OCI-LY1 (cell line): ENCODE results near the gene STKLD1.
A peak's percentile ranks its signal among the peaks of the same experiment; 100 is the strongest.

Source experiments
- H2AFZ ChIP-seq: fragments of 200-600 bp; sonication (generic), shearing (Covaris generic); 2 replicates; pipeline ENCODE4 v1.6.0; 2014; ENCODE audit warnings: antibody characterized with exemption, mild to moderate bottlenecking, low read length
- H3F3A ChIP-seq: fragments of 200-600 bp; sonication (generic), shearing (Covaris generic); 2 replicates; pipeline ENCODE4 v1.6.0; 2014; ENCODE audit warnings: mild to moderate bottlenecking, antibody characterized with exemption, low read length, moderate library complexity; ENCODE audit not compliant: insufficient read depth
- H3K27ac ChIP-seq: fragments of 200-600 bp; sonication (generic); 2 replicates; pipeline ENCODE4 v1.5.1; 2014; ENCODE audit warnings: low read length, mixed run types, mild to moderate bottlenecking, low read depth; ENCODE audit not compliant: poor library complexity, severe bottlenecking
- H3K27me3 ChIP-seq: fragments of 200-600 bp; sonication (generic); 2 replicates; pipeline ENCODE4 v1.6.0; 2014; ENCODE audit warnings: antibody characterized with exemption, mild to moderate bottlenecking, low read length, moderate library complexity; ENCODE audit not compliant: insufficient read depth
- H3K36me3 ChIP-seq: fragments of 200-600 bp; sonication (generic); 2 replicates; pipeline ENCODE4 v1.6.1; 2014; ENCODE audit warnings: mild to moderate bottlenecking, antibody characterized with exemption, low read length, moderate library complexity, mixed read lengths; ENCODE audit not compliant: insufficient read depth
- H3K4me1 ChIP-seq: fragments of 200-600 bp; sonication (generic); 2 replicates; pipeline ENCODE4 v1.5.1; 2014; ENCODE audit warnings: mild to moderate bottlenecking, low read length, moderate library complexity; ENCODE audit not compliant: insufficient read depth, severe bottlenecking
- H3K4me2 ChIP-seq: fragments of 200-600 bp; sonication (generic), shearing (Covaris generic); 2 replicates; pipeline ENCODE4 v1.6.1; 2014; ENCODE audit warnings: low read length
- H3K4me3 ChIP-seq: fragments of 200-600 bp; sonication (generic); 2 replicates; pipeline ENCODE4 v1.5.1; 2014; ENCODE audit warnings: low read length, low read depth, mild to moderate bottlenecking, mixed read lengths; ENCODE audit not compliant: poor library complexity, severe bottlenecking
- H3K79me2 ChIP-seq: fragments of 200-600 bp; shearing (Covaris generic); 2 replicates; pipeline ENCODE4 v1.6.1; 2016; ENCODE audit warnings: mixed run types, low read length, mixed read lengths; ENCODE audit not compliant: insufficient read depth
- H3K9ac ChIP-seq: fragments of 200-600 bp; sonication (generic), shearing (Covaris generic); 2 replicates; pipeline ENCODE4 v1.6.1; 2014; ENCODE audit warnings: mild to moderate bottlenecking, low read length, mixed read lengths
- H3K9me2 ChIP-seq: fragments of 200-600 bp; sonication (generic), shearing (Covaris generic); 2 replicates; pipeline ENCODE4 v1.6.1; 2014; ENCODE audit warnings: low read depth, mild to moderate bottlenecking, low read length, mixed read lengths
- H3K9me3 ChIP-seq: fragments of 200-600 bp; shearing (Covaris generic); 2 replicates; pipeline ENCODE4 v1.6.1; 2014; ENCODE audit warnings: low read length, mixed read lengths
- H4K20me1 ChIP-seq: fragments of 200-600 bp; sonication (generic), shearing (Covaris generic); 2 replicates; pipeline ENCODE4 v1.6.0; 2016; ENCODE audit warnings: mild to moderate bottlenecking, low read length; ENCODE audit not compliant: insufficient read depth
- EZH2 ChIP-seq: fragments of 200-600 bp; sonication (generic), shearing (Covaris generic); IDR thresholded peaks from 2 replicates; pipeline ENCODE4 v1.8.0; 2017; ENCODE audit warnings: borderline replicate concordance, mixed run types, mild to moderate bottlenecking, antibody characterized with exemption, low read length, moderate library complexity, mixed read lengths
- TF ChIP-seq, protein P1 (sequence below): fragments of 200-600 bp; sonication (generic), shearing (Covaris generic); IDR thresholded peaks from 2 replicates; pipeline ENCODE4 v1.5.1; 2017; ENCODE audit warnings: mild to moderate bottlenecking, antibody characterized with exemption, low read length, moderate library complexity, mixed read lengths

The STKLD1 gene

DNA sequence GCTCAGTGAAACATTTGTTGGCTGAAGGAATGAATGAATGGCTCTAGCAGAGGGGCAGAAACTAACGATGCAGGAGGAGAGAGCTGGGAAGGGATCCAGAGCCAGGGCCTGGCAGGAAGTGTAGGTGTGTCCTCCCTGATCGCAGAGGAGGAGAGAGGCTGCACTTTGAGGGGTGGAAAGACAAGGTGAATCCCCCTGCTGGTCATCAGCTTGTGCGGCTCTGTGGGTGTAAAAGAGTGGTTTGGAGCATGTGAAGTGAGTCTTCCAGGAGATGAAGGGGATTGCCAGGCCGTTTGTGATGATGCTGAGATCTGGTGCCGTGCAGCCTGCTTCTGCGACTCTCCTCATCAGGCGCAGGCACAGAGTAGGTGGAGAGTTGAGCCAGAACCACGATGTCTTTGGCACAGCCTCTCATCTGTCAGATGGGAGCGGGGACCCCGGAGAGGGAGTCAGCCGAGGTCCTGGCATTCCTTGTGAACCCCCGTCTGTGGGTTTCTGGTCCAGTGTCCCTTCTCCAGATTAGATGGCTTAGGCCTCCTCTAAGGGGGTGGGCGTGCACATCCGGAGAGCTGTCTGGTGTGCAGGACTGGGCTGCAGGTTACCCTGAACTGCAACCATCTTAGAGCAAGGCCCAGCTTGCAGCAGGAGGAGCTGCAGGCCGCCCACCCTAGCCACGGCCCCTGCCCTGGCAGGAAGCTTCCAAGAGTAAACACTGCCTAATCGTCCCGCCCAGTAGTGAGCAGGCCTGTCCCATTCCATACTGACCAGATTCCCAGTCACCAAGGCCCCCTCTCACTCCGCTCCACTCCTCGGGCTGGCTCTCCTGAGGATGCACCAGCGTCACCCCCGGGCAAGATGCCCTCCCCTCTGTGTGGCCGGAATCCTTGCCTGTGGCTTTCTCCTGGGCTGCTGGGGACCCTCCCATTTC, 45.7 kb downstream of the STKLD1 start, which contains the start of gene ADAMTS13:
ADAMTS13 (plus strand) TSS at position 753 of the 928 bp plus-strand sequence; CDS start at position 830, 77 bp downstream.
- Histone ChIP-seq H2AFZ (no peak within 1 kb of the TSS), H3K9ac (no peak within 1 kb of the TSS), H3K27me3 (no peaks in the 10 kb centered on the region; the same call in 1 of the 2 replicates), H3K9me3 (no peaks in the 10 kb centered on the region), H3K9me2 (no peaks in the 10 kb centered on the region), H3K4me2 (no peak within 1 kb of the TSS), H3K27ac (no peak within 1 kb of the TSS), H3K4me1 (peaks cover 24% of the 10 kb centered on the region), H3F3A (no peaks in the 10 kb centered on the region), H3K4me3 (no peak within 1 kb of the TSS), H3K79me2 (peaks cover 7% of the 10 kb centered on the region), H4K20me1 (no peaks in the 10 kb centered on the region), H3K36me3 (no peaks in the 10 kb centered on the region)
- TF ChIP-seq, protein P1, sequence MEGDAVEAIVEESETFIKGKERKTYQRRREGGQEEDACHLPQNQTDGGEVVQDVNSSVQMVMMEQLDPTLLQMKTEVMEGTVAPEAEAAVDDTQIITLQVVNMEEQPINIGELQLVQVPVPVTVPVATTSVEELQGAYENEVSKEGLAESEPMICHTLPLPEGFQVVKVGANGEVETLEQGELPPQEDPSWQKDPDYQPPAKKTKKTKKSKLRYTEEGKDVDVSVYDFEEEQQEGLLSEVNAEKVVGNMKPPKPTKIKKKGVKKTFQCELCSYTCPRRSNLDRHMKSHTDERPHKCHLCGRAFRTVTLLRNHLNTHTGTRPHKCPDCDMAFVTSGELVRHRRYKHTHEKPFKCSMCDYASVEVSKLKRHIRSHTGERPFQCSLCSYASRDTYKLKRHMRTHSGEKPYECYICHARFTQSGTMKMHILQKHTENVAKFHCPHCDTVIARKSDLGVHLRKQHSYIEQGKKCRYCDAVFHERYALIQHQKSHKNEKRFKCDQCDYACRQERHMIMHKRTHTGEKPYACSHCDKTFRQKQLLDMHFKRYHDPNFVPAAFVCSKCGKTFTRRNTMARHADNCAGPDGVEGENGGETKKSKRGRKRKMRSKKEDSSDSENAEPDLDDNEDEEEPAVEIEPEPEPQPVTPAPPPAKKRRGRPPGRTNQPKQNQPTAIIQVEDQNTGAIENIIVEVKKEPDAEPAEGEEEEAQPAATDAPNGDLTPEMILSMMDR, result peak; percentile 34; the same call in 1 of the 2 replicates
- TF ChIP-seq EZH2, result no peak

GRCh38 chr9:133423216-133423615, 47.0 kb downstream of the STKLD1 start:
- no peaks in the 10 kb centered on the region for H3K9me3 ChIP-seq
- no peak overlapping the region for H3K4me3 ChIP-seq
- H3K9me2 ChIP-seq, result no peaks in the 10 kb centered on the region
- no peak overlapping the region for H3K4me2 ChIP-seq
- H3K4me1 ChIP-seq, result peaks cover 19% of the 10 kb centered on the region
- no peak overlapping the region for H2AFZ ChIP-seq
- peaks cover 10% of the 10 kb centered on the region; the same call in 1 of the 2 replicates for H3K27me3 ChIP-seq
- H3K36me3 ChIP-seq, result no peaks in the 10 kb centered on the region
- no peak for TF ChIP-seq EZH2
- TF ChIP-seq, protein P1, result no peak
- H4K20me1 ChIP-seq, result no peaks in the 10 kb centered on the region
- H3K9ac ChIP-seq, result no peak overlapping the region
- H3F3A ChIP-seq, result no peaks in the 10 kb centered on the region
- no peak overlapping the region for H3K27ac ChIP-seq
- H3K79me2 ChIP-seq, result no peaks in the 10 kb centered on the region

GRCh38 chr9:133424187-133424586, 48.0 kb downstream of the STKLD1 start:
- H3K27ac ChIP-seq, result no peak overlapping the region
- H3K9ac ChIP-seq, result no peak overlapping the region
- H3K9me2 ChIP-seq, result no peaks in the 10 kb centered on the region
- no peak overlapping the region for H3K4me3 ChIP-seq
- no peaks in the 10 kb centered on the region for H3K36me3 ChIP-seq
- no peak overlapping the region for H2AFZ ChIP-seq
- H3K27me3 ChIP-seq, result peaks cover 10% of the 10 kb centered on the region; the same call in 1 of the 2 replicates
- no peaks in the 10 kb centered on the region for H4K20me1 ChIP-seq
- no peak overlapping the region for H3K4me2 ChIP-seq
- no peaks in the 10 kb centered on the region for H3F3A ChIP-seq
- no peaks in the 10 kb centered on the region for H3K79me2 ChIP-seq
- TF ChIP-seq, protein P1, result no peak
- no peak for TF ChIP-seq EZH2
- H3K9me3 ChIP-seq, result no peaks in the 10 kb centered on the region
- peaks cover 10% of the 10 kb centered on the region for H3K4me1 ChIP-seq
